LNCAP (cell line): ENCODE results near the gene IL1B.

Experiments
- CTCF ChIP-seq: fragments of 450-650 bp; IDR thresholded peaks from 2 replicates; pipeline ENCODE4 v1.5.1; 2017; ENCODE audit warnings: mild to moderate bottlenecking

The IL1B gene

GRCh38 chr2:112880091-112880531, 43.5 kb upstream of the IL1B start:
- TF ChIP-seq CTCF = no peak

GRCh38 chr2:112879491-112880041, 43.0 kb upstream of the IL1B start:
- TF ChIP-seq CTCF = no peak

DNA sequence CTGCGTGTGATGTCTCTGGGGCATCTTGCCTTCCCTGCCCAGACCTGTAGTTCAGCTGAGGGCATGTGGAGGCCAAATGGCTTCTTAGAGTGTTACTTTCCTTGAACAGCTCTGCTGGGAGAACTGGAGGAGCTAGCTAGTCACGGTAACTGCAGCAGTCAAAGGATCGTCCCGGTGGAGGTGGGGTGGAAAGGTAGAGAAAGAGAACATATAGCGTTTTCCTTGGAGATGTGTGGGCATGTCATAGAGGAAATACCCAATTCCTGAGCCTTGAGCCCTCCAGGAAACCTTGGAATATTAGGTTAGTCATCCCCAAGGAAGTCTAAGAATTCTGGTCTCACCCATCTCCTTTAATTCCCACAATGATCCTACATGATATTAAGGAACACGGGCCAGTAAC, 40.8 kb upstream of the IL1B start:
- TF ChIP-seq CTCF = no peak

DNA sequence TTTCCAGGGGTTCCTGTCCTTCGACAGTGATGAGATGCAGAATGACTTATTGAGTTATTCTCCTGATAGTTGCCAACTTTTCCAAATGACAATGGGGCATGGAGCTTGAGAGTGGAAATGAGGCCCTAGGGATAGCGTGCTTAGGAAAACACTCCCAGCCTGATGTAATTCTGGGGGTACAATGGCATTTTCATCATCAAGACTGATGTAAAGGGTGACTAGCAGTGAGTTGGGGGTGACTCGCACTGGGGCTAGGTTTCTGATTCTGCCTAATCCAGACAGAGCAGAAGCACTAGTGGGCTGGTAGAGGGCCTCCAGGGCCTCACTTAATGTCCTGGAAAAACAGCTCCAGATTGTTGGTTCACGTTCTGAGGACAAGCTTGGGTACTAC, 40.4 kb upstream of the IL1B start:
- TF ChIP-seq CTCF = no peak

GRCh38 chr2:112876257-112876970, 39.8 kb upstream of the IL1B start:
- TF ChIP-seq CTCF = no peak

DNA sequence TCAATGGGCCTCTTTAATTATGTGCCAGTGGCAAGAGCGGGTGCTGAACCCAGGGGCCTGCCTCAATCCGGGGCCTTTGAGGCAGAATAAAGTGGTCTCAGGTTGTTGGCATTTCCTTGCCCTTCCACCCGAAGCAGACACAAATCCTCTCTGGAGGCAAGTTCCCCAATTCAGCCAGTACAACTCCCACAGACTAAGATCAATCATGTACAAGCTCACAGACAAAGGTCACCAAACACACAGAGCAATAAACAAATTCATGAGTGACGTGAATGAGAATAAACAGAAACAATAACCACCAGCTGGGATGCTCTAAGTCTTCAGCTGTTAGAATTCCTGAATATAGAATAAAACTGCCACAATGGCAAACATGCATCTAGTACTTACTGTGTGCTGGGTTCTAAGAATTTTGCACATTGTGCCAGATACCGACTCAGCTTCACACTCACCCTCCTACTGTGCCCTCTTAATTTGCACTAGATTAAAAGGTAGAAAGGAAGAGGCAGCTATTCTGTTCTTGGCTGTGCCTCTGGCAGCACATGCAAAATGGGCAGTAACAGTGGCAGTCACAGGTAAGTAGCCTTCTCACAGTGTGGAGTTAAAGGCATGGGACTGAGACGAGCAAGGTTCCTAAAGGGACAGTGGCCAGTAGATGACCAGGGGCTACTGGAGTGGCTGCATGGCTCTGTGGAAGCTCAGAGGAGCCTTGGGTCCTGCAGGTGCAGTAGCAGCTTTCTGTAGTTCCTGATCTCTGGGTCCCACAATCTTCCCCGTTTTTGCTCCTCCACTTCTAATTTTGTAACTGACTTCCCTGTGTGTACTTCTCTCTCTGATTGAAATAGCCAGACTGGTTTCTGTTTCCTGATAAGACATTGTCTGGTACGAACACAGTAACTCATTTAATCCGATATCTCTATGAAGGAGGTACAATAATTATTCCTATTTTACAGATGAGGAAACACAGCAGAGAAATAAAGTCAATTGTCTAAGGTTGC, 34.6 kb upstream of the IL1B start:
- TF ChIP-seq CTCF = no peak

DNA sequence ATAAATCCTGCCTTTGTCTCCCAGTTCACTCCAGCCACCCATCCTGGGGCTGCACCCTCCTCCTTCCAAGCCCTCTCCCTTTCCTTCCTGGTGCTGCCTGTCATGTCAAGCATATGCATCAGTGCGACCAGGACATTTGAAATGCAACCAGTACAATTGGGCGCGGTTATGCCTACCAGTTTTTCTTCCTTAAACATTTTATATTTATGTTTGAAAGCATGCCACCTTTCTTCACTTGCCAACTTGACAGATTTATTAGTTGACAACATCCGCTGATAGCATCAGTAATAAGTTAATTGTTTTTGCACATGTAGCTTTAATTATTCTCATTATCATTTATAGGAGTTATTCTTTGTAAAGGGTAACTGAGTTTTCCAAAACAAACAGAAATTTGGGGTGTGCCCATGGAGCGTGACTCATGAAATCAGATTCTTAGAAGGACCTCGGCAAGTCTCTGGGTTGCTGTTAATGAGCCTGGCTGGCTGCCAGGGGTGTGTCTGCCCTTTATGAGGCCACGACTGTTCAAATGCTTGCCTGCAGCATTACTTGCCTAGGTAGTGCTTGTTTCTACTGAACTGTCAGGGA, 32.8 kb upstream of the IL1B start:
- TF ChIP-seq CTCF = no peak
